GM12878 (cell line): Measurements from ENCODE around the gene CXCL17. TPM values are rescaled to one million over a fixed set of nuclear protein-coding genes. Genes with fewer than 3 reads are reported as not detected.

Source experiments
- ATAC-seq: fragments of 200-7000 bp; cut with Tn5 transposase; 3 replicates; pipeline ENCODE4 v1.9.1; 2020; ENCODE audit warnings: mild to moderate bottlenecking, moderate library complexity
- BruUV-seq: library from RNA; stranded (reverse); fragments of 400-500 nt; replicated peaks from 2 replicates; lab custom pipeline; 2021; lab: Mats Ljungman, UMichigan
- CTCF ChIA-PET: fragments of 300-600 bp; sonication (Branson Sonifier 250); formaldehyde crosslinking; extraction: SDS; loops from one replicate; lab custom pipeline; 2021; ENCODE audit warnings: inconsistent platforms; lab: Yijun Ruan, JAX
- POLR2A ChIA-PET: fragments of 350-600 bp; formaldehyde crosslinking; extraction: SDS; loops from one replicate; lab custom pipeline; 2021; ENCODE audit warnings: inconsistent platforms; lab: Charles Lee
- RAD21 ChIA-PET: fragments of 300-600 bp; sonication (Branson Sonifier 250); formaldehyde crosslinking; loops from one replicate; lab custom pipeline; 2023; ENCODE audit warnings: antibody characterized with exemption; ENCODE audit not compliant: unreplicated experiment; lab: Charles Lee
- SMC1A ChIA-PET: fragments of 300-600 bp; sonication (Branson Sonifier 250); formaldehyde crosslinking; loops from one replicate; lab custom pipeline; 2023; ENCODE audit not compliant: unreplicated experiment, uncharacterized antibody; lab: Charles Lee
- DNase-seq: peaks from one replicate; pipeline ENCODE4 v3.0.0-alpha.2; 2011; ENCODE audit warnings: low read depth, low spot score
- FAIRE-seq: peaks from 3 replicates; lab custom pipeline; 2011; peaks lifted over from hg19 to GRCh38; lab: Jason Lieb, UNC
- H2AFZ ChIP-seq: 2 replicates; pipeline ENCODE4 v1.6.0; 2011; ENCODE audit warnings: low read depth, low read length, control low read depth; ENCODE audit not compliant: control insufficient read depth
- H3K27ac ChIP-seq: 2 replicates; pipeline ENCODE4 v1.5.1; 2011; ENCODE audit warnings: control low read depth; ENCODE audit not compliant: control insufficient read depth, insufficient read depth
- H3K27me3 ChIP-seq, 2 experiments: replicated peaks in 1 of 2; 2 replicates each; pipeline versions ENCODE4 v1.6.0 to v1.6.1; 2011; ENCODE audit warnings: low read length in 1 of 2; ENCODE audit not compliant: control insufficient read depth in 2 of 2, insufficient read depth in 2 of 2
- H3K36me3 ChIP-seq, 2 experiments: 2 replicates each; pipeline ENCODE4 v1.5.1; 2011; ENCODE audit warnings: low read length in 1 of 2; ENCODE audit not compliant: control insufficient read depth in 2 of 2, insufficient read depth in 2 of 2
- H3K4me1 ChIP-seq: 2 replicates; pipeline ENCODE4 v1.6.1; 2011; ENCODE audit warnings: mild to moderate bottlenecking, low read length, moderate library complexity, mixed read lengths; ENCODE audit not compliant: control insufficient read depth, insufficient read depth
- H3K4me2 ChIP-seq: 2 replicates; pipeline ENCODE4 v1.6.0; 2011; ENCODE audit warnings: control low read depth; ENCODE audit not compliant: control insufficient read depth, insufficient read depth
- H3K4me3 ChIP-seq: fragments of 200-600 bp; sonication (generic); 2 replicates; pipeline ENCODE4 v1.5.1; 2016
- H3K79me2 ChIP-seq: 2 replicates; pipeline ENCODE4 v1.6.0; 2011; ENCODE audit warnings: low read length; ENCODE audit not compliant: control insufficient read depth, insufficient read depth
- H3K9ac ChIP-seq: 2 replicates; pipeline ENCODE4 v1.8.0; 2011; ENCODE audit warnings: low read length, control low read depth, mixed read lengths; ENCODE audit not compliant: control insufficient read depth, insufficient read depth
- H3K9me3 ChIP-seq: replicated peaks from 3 replicates; pipeline ENCODE4 v1.5.1; 2011; ENCODE audit warnings: mild to moderate bottlenecking, low read length; ENCODE audit not compliant: control insufficient read depth, insufficient read depth
- H4K20me1 ChIP-seq: 2 replicates; pipeline ENCODE4 v1.6.0; 2011; ENCODE audit not compliant: control insufficient read depth, insufficient read depth
- BACH1 ChIP-seq: fragments of 450-650 bp; IDR thresholded peaks from 2 replicates; pipeline ENCODE4 v1.6.1; 2017; ENCODE audit warnings: mild to moderate bottlenecking, borderline replicate concordance
- BCLAF1 ChIP-seq: fragments of 450-650 bp; IDR thresholded peaks from 2 replicates; pipeline ENCODE4 v1.6.1; 2017; ENCODE audit warnings: antibody characterized with exemption, mild to moderate bottlenecking, moderate library complexity
- DPF2 ChIP-seq: fragments of 450-650 bp; IDR thresholded peaks from 2 replicates; pipeline ENCODE4 v1.6.1; 2017; ENCODE audit warnings: mild to moderate bottlenecking
- GABPA ChIP-seq: IDR thresholded peaks from 2 replicates; pipeline ENCODE4 v1.6.1; 2014; ENCODE audit warnings: antibody characterized with exemption, low read depth, mild to moderate bottlenecking, inconsistent platforms
- IRF5 ChIP-seq: fragments of 450-650 bp; IDR thresholded peaks from 2 replicates; pipeline ENCODE4 v1.6.1; 2017; ENCODE audit warnings: borderline replicate concordance
- POU2F2 ChIP-seq: IDR thresholded peaks from 3 replicates; pipeline ENCODE4 v1.6.1; 2011; ENCODE audit warnings: low read depth, mild to moderate bottlenecking, low read length, borderline replicate concordance
- RAD21 ChIP-seq: IDR thresholded peaks from 2 replicates; pipeline ENCODE4 v1.6.1; 2011; ENCODE audit warnings: mild to moderate bottlenecking, low read depth, low read length, moderate library complexity; ENCODE audit not compliant: insufficient read depth
- RELA ChIP-seq: fragments of 450-650 bp; IDR thresholded peaks from 2 replicates; pipeline ENCODE4 v1.8.0; 2014; ENCODE audit warnings: borderline replicate concordance; ENCODE audit not compliant: partially characterized antibody
- SMAD1 ChIP-seq: fragments of 450-650 bp; IDR thresholded peaks from 2 replicates; pipeline ENCODE4 v1.6.1; 2018; ENCODE audit warnings: mild to moderate bottlenecking, low read depth; ENCODE audit not compliant: partially characterized antibody
- SMC3 ChIP-seq: IDR thresholded peaks from 2 replicates; pipeline ENCODE4 v1.6.1; 2011; ENCODE audit warnings: low read length, improper control_type of control experiment, borderline replicate concordance
- SRF ChIP-seq, 2 experiments: IDR thresholded peaks; 2 replicates each; pipeline ENCODE4 v1.6.1; 2011; ENCODE audit warnings: low read depth in 2 of 2, low read length in 2 of 2, mild to moderate bottlenecking in 1 of 2, moderate library complexity in 1 of 2
- STAT1 ChIP-seq: fragments of 450-650 bp; conservative IDR thresholded peaks from 2 replicates; pipeline ENCODE4 v1.6.1; 2014; ENCODE audit warnings: antibody characterized with exemption, mild to moderate bottlenecking
- ZBTB11 ChIP-seq: fragments of 450-650 bp; formaldehyde crosslinking; IDR thresholded peaks from 2 replicates; pipeline ENCODE4 v1.5.0; 2022; ENCODE audit warnings: mild to moderate bottlenecking, missing genetic modification characterization
- WGBS: methylation state at CpG from one replicate; pipeline ENCODE4 v1.1.6; 2016; ENCODE audit warnings: low lambda C conversion rate; ENCODE audit not compliant: insufficient replicate concordance, insufficient coverage; ENCODE audit errors: missing lambda C conversion rate; 5-methylcytosine and 5-hydroxymethylcytosine counted together
- in situ Hi-C: fragments of 300-500 bp; cut with MboI; formaldehyde crosslinking; loops from 9 replicates; pipeline ENCODE4 v1.14.3; 2018; ENCODE audit warnings: mixed read lengths
- intact Hi-C: fragments of 100-400 bp; cut with micrococcal nuclease; formaldehyde crosslinking; loops from one replicate; pipeline ENCODE4 v1.14.2; 2022; ENCODE audit not compliant: unreplicated experiment
- polyA plus RNA-seq, 11 experiments: library from polyadenylated mRNA; depleted of rRNA in 4 of 11; unstranded in 6 of 11; stranded (reverse) in 5 of 11; fragments of >200 nt; fragmentation: Nextera tagmentation in 4 of 11; fragmentation: Illumina TruSeq in 1 of 11; extraction: Ambion mirVana in 4 of 11; extraction: Trizol in 1 of 11; gene quantifications; 1 replicate in 1 of 11; 2 replicates in 10 of 11; pipeline versions ENCODE4 v1.2.1 to v1.2.3, GENCODE V29; 2011 to 2016; ENCODE audit warnings: inconsistent platforms in 2 of 11, missing spikeins in 2 of 11, low read depth in 1 of 11
- total RNA-seq, 4 experiments: library from RNA; depleted of rRNA in 3 of 4; stranded (reverse); fragments of >200 nt in 3 of 4; fragmentation: Illumina TruSeq in 1 of 4; extraction: Trizol in 1 of 4; gene quantifications; 2 replicates each; pipeline versions ENCODE4 v1.2.1 to v1.2.3, GENCODE V29; 2013 to 2021

CXCL17 gene
- total and polyA plus RNA-seq, 10 of the 15 experiments (the other 5 are each of a cell fraction or from before 2014, with no cell fraction given): 0.13 to 0.24 (median 0.15) TPM; not detected in 7

GRCh38 chr19:42422092-42422900, 20.4 kb downstream of the CXCL17 start (continued):
- TF ChIP-seq ZBTB11 (no peak), SMAD1 (no peak), DPF2 (0 out of 2 replicates have a peak, but pooled peaks have one; percentile 3), POU2F2 (no peak)

- ATAC-seq (no peak), DNase-seq (no peak), FAIRE-seq (no peak)
- ChIA-PET SMC1A (interaction anchor here (2.0 to 3.5 kb wide), 2 partner anchors 12 to 19 kb away, joined by 7 to 15 read pairs; no protein-coding TSS in a partner anchor), RAD21 (interaction anchor here (0.7 to 2.1 kb wide), 2 partner anchors 12 to 19 kb away, joined by 3 to 15 read pairs; no protein-coding TSS in a partner anchor), CTCF (interaction anchor here (1.0 to 6.8 kb wide), 4 partner anchors 12 to 25 kb away, joined by 3 to 95 read pairs (median 32); no protein-coding TSS in a partner anchor), POLR2A (interaction anchor here (2.3 kb wide), 1 partner anchor 25 kb away, joined by 5 read pairs; no protein-coding TSS in a partner anchor)
- intact Hi-C loops: loop anchor here (5.0 kb wide), 1 partner anchor 94 kb away; the partner anchor contains the start of gene MEGF8
- Histone ChIP-seq H3K9ac (no peak overlapping the region), H3K4me1 (peaks cover 16% of the 10 kb centered on the region), H3K4me2 (peak overlapping the region; percentile 97), H3K27me3 (no peaks in the 10 kb centered on the region), H3K36me3 (no peaks in the 10 kb centered on the region), H3K27ac (no peak overlapping the region), H3K9me3 (no peaks in the 10 kb centered on the region), H2AFZ (no peak overlapping the region), H3K4me3 (peak overlapping the region; percentile 94; the same call in 1 of the 2 replicates), H3K79me2 (peaks cover 4% of the 10 kb centered on the region), H4K20me1 (no peaks in the 10 kb centered on the region)
- WGBS: 96% methylated on average over 9 of the region's 9 CpGs
- no TSS peak for BruUV-seq
- TF ChIP-seq RELA (no peak), IRF5 (no peak), RAD21 (no peak), BCLAF1 (no peak), STAT1 (no peak), BACH1 (no peak), SMC3 (no peak), SMAD1 (no peak), SRF (IDR thresholded peaks at IDR 0.05; ENCODE audit: low read depth in 2 of 2, low read length in 2 of 2) (no peak), GABPA (no peak)
- in situ Hi-C loops: no loop called here
Measured at GRCh38 chr19:42421591-42422031, 21.1 kb downstream of the CXCL17 start.
